Uterus (tissue), 4 donors: ENCODE measurements around the gene LMTK2. TPM values are rescaled to one million over a fixed set of nuclear protein-coding genes. Genes with fewer than 3 reads are reported as not detected.
A peak's percentile ranks its signal among the peaks of the same experiment; 100 is the strongest.

Source experiments
- DNase-seq, 2 donors: peaks; one replicate each; pipeline ENCODE4 v3.0.0-alpha.2; 2019 to 2020
- H3K27ac ChIP-seq, 2 donors: fragments of 200-600 bp; sonication (generic); 1 replicate in 1 of 2; 2 replicates in 1 of 2; pipeline ENCODE4 v1.5.1; 2016 to 2018
- H3K27me3 ChIP-seq, 2 donors: fragments of 200-600 bp; sonication (generic); one replicate each; pipeline ENCODE4 v1.5.1; 2018 to 2019; ENCODE audit warnings: control low read depth in 1 of 2
- H3K36me3 ChIP-seq, 2 donors: fragments of 200-600 bp; sonication (generic); one replicate each; pipeline ENCODE4 v1.5.1; 2019; ENCODE audit warnings: control low read depth in 1 of 2
- H3K4me1 ChIP-seq, 2 donors: fragments of 200-600 bp; sonication (generic); one replicate each; pipeline ENCODE4 v1.5.1; 2018 to 2019; ENCODE audit warnings: control low read depth in 1 of 2
- H3K4me3 ChIP-seq, 2 donors: fragments of 200-600 bp; sonication (generic); 1 replicate in 1 of 2; 2 replicates in 1 of 2; pipeline ENCODE4 v1.5.1; 2018 to 2019; ENCODE audit warnings: mild to moderate bottlenecking in 1 of 2
- H3K9me3 ChIP-seq, 2 donors: fragments of 200-600 bp; sonication (generic); one replicate each; pipeline ENCODE4 v1.5.1; 2019; ENCODE audit warnings: control low read depth in 1 of 2
- POLR2A ChIP-seq, 2 donors: fragments of 450-650 bp; IDR thresholded peaks; one replicate each; pipeline ENCODE4 v1.6.1; 2016; ENCODE audit warnings: antibody characterized with exemption in 2 of 2, mild to moderate bottlenecking in 1 of 2, moderate library complexity in 1 of 2
- intact Hi-C: fragments of 100-400 bp; cut with DNase I; formaldehyde crosslinking; loops from one replicate; pipeline ENCODE4 v1.15.1; 2023; ENCODE audit warnings: low total_unique reads
- total RNA-seq, 4 donors: library from RNA; depleted of rRNA in 3 of 4; stranded (reverse); fragments of >200 nt in 3 of 4; gene quantifications; one replicate each; pipeline versions ENCODE4 v1.1.0 to v1.2.4, GENCODE V29; 2014 to 2023
- TF ChIP-seq, protein P1 (sequence below), 4 experiments: fragments of 200-600 bp in 2 of 4; fragments of 450-650 bp in 2 of 4; sonication (generic) in 2 of 4; IDR thresholded peaks; one replicate each; pipeline ENCODE4 v1.5.1; 2016 to 2019; ENCODE audit warnings: antibody characterized with exemption in 4 of 4, mild to moderate bottlenecking in 2 of 4, moderate library complexity in 1 of 4
- donor health status: DM: yes; HTN: yes; CAD: no.

LMTK2 gene
- total RNA-seq, 4 donors from 2014 or later: 5.9 to 23.3 (median 14.8) TPM

DNA sequence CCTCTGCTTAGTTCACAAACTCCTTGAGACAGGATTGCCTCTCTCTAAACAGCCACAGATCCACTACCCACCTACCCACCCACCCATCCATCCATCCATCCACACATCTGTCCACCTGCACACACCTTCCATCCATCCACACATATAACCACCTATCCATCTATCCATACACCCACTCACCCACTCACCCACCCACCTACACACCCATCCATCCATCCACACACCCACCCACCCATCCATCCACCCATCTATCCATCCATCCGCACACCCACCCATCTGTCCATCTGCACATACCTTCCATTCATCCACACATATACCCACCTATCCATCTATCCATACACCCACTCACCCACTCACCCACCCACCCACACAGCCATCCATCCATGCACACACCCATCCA is 135.7 kb downstream of the LMTK2 start:
- Histone ChIP-seq H3K9me3 (no peaks in the 10 kb centered on the region), H3K27ac (no peak overlapping the region), H3K4me1 (no peaks in the 10 kb centered on the region), H3K27me3 (no peaks in the 10 kb centered on the region), H3K36me3 (no peaks in the 10 kb centered on the region), H3K4me3 (no peak overlapping the region)
- intact Hi-C loops: no loop called here
- DNase-seq: no peak
- TF ChIP-seq POLR2A (IDR thresholded peaks at IDR 0.05): no peak
- TF ChIP-seq, protein P1, sequence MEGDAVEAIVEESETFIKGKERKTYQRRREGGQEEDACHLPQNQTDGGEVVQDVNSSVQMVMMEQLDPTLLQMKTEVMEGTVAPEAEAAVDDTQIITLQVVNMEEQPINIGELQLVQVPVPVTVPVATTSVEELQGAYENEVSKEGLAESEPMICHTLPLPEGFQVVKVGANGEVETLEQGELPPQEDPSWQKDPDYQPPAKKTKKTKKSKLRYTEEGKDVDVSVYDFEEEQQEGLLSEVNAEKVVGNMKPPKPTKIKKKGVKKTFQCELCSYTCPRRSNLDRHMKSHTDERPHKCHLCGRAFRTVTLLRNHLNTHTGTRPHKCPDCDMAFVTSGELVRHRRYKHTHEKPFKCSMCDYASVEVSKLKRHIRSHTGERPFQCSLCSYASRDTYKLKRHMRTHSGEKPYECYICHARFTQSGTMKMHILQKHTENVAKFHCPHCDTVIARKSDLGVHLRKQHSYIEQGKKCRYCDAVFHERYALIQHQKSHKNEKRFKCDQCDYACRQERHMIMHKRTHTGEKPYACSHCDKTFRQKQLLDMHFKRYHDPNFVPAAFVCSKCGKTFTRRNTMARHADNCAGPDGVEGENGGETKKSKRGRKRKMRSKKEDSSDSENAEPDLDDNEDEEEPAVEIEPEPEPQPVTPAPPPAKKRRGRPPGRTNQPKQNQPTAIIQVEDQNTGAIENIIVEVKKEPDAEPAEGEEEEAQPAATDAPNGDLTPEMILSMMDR (IDR thresholded peaks at IDR 0.05): no peak

DNA sequence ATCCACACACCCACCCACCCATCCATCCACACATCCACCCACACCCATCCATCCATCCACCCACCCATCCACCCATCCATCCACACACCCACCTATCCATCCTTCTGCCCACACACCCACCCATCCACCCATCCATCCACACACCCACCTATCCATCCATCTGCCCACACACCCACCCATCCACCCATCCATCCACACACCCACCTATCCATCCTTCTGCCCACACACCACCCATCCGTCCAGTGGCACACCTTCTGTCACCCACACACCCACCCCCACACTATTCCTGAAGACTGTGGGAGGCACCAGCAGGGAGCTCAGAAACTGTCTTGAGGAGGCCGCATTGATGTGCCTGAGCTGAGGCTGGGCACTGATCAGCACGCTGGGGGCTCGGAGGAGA is 136.3 kb downstream of the LMTK2 start:
- H3K4me3 ChIP-seq: no peak overlapping the region
- no peaks in the 10 kb centered on the region for H3K36me3 ChIP-seq
- no peak overlapping the region for H3K27ac ChIP-seq
- no peaks in the 10 kb centered on the region for H3K27me3 ChIP-seq
- TF ChIP-seq, protein P1 (IDR thresholded peaks at IDR 0.05): no peak
- TF ChIP-seq POLR2A (IDR thresholded peaks at IDR 0.05): no peak
- no peaks in the 10 kb centered on the region for H3K4me1 ChIP-seq
- intact Hi-C loops: no loop called here
- no peaks in the 10 kb centered on the region for H3K9me3 ChIP-seq
- no peak for DNase-seq

DNA sequence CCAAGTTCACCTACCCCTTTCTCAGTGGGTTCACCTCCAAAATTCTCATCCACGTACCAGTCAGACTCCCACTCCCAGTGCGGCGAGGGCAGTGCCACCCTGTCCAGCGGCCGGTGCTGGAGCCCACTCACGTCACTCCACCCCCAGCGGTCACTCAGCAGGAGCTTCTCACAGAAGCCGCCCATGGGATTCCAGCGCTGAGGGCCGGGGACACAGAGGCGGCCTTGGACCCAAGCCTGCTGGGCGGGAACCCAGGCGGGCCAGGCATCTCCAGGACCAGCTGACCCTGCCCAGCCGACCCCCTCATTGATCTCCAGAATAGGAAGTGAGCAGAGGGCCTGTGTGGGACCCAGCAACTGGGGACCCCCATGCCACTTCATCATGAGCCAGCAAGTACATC is 138.2 kb downstream of the LMTK2 start:
- intact Hi-C loops: no loop called here
- no peak overlapping the region for H3K4me3 ChIP-seq
- H3K9me3 ChIP-seq: no peaks in the 10 kb centered on the region
- no peak for DNase-seq
- H3K27ac ChIP-seq: no peak overlapping the region
- H3K4me1 ChIP-seq: no peaks in the 10 kb centered on the region
- H3K36me3 ChIP-seq: no peaks in the 10 kb centered on the region
- TF ChIP-seq, protein P1 (IDR thresholded peaks at IDR 0.05): no peak
- no peak for TF ChIP-seq POLR2A (IDR thresholded peaks at IDR 0.05)
- H3K27me3 ChIP-seq: no peaks in the 10 kb centered on the region

DNA sequence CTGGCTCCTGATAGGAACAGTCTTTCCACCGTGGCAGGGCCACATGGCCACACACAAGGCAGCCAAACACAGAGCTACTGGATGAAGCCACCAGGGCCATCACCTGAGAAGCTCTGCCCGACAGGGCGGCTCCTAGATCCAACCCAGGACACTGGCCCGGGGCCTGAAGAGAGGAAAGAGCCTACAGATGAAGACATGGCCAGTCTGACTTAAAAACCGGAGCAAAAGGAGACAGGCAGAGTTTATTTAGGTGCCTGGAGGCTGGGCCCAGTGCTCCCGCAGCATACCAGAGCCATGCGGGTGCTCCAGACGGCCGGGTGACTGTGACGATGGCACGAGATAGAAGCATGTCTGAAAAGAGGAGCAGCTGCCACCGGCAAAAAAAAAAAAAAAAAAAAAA is 141.5 kb downstream of the LMTK2 start:
- no peak overlapping the region for H3K4me3 ChIP-seq
- no peaks in the 10 kb centered on the region for H3K36me3 ChIP-seq
- no peaks in the 10 kb centered on the region for H3K27me3 ChIP-seq
- no peak overlapping the region for H3K27ac ChIP-seq
- intact Hi-C loops: no loop called here
- no peak for DNase-seq
- H3K4me1 ChIP-seq: peaks cover 0 to 8% of the 10 kb centered on the region in 2 donors
- TF ChIP-seq, protein P1 (IDR thresholded peaks at IDR 0.05): no peak
- TF ChIP-seq POLR2A (IDR thresholded peaks at IDR 0.05): no peak
- H3K9me3 ChIP-seq: no peaks in the 10 kb centered on the region

DNA sequence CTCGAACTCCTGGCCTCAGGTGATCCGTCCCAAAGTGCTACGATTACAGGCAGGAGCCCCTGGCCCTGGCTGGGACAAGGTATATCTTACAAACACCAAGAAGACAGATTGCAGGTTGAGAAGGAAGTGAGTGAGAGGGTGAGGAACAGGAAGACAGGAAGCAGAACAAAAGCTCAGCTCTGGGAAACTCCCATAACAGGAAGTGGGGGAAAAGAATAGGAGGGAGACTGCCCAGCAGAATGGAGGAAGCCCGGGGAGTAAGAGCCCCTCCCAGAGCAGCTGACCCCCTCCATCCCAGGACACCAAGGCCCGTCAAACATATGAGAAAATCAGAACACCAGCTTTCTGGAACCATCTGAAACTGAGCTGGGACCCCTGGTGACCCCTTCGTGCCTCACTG is 142.4 kb downstream of the LMTK2 start:
- no peaks in the 10 kb centered on the region for H3K9me3 ChIP-seq
- H3K27me3 ChIP-seq: no peaks in the 10 kb centered on the region
- H3K4me3 ChIP-seq: no peak overlapping the region
- DNase-seq: no peak
- intact Hi-C loops: no loop called here
- peaks cover 0 to 8% of the 10 kb centered on the region in 2 donors for H3K4me1 ChIP-seq
- no peaks in the 10 kb centered on the region for H3K36me3 ChIP-seq
- TF ChIP-seq, protein P1 (IDR thresholded peaks at IDR 0.05): no peak
- peak overlapping the region in 1 of 2 donors; percentile 2 for H3K27ac ChIP-seq
